Measurements from ENCODE around the gene INAVA.

- TF ChIP-seq RCOR1 (IDR thresholded peaks at IDR 0.05; ENCODE audit: borderline replicate concordance in 1 of 2, low read depth in 2 of 2, low read length in 2 of 2) = no peak
- TF ChIP-seq IFI16 (CRISPR knock-in tag; IDR thresholded peaks at IDR 0.05) = no peak
- no peak for TF ChIP-seq POLR2A (conservative IDR thresholded peaks at IDR 0.05)
Observed at GRCh38 chr1:200907611-200908097, 13.0 kb downstream of the INAVA start.
